Neural cell (in vitro differentiated cells): ENCODE measurements around the gene TMTC1.

Experiments used
- EP300 ChIP-seq: fragments of 450-650 bp; conservative IDR thresholded peaks from 2 replicates; pipeline ENCODE4 v1.6.1; 2014; ENCODE audit warnings: antibody characterized with exemption, mild to moderate bottlenecking, moderate library complexity; ENCODE audit not compliant: poor library complexity, severe bottlenecking
- EZH2 ChIP-seq: fragments of 200-600, 300-800 bp; shearing (Covaris generic), sonication (generic); IDR thresholded peaks from 2 replicates; pipeline ENCODE4 v1.6.1; 2014; ENCODE audit warnings: antibody characterized with exemption, low read length, borderline replicate concordance, mild to moderate bottlenecking; ENCODE audit not compliant: insufficient read depth, poor library complexity, severe bottlenecking
- POLR2AphosphoS5 ChIP-seq: IDR thresholded peaks from 2 replicates; pipeline ENCODE4 v1.6.1; 2012
- TAF1 ChIP-seq: IDR thresholded peaks from 2 replicates; pipeline ENCODE4 v1.6.1; 2012; ENCODE audit warnings: low read depth
- TF ChIP-seq, protein P1 (sequence below): fragments of 450-650 bp; IDR thresholded peaks from 2 replicates; pipeline ENCODE4 v1.5.1; 2014; ENCODE audit warnings: antibody characterized with exemption, mild to moderate bottlenecking, moderate library complexity; ENCODE audit not compliant: poor library complexity, severe bottlenecking

DNA sequence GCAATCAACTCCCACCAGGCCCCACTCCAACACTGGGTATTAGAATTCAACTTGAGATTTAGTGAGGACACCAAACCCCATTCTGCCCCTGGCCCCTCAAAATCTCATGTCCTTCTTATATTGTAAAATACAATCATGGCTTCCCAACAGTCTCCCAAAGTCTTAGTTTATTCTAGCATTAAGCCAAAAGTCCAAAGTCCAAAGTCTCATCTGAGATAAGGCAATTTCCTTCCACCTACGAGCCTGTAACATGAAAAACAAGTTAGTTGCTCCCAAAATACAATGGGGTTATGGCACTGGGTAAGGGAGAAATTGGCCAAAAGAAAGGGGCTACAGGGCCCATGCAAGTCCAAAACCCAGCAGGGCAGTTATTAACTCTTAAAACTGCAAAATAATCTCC is 46.6 kb upstream of the TMTC1 start:
- TF ChIP-seq, protein P1, sequence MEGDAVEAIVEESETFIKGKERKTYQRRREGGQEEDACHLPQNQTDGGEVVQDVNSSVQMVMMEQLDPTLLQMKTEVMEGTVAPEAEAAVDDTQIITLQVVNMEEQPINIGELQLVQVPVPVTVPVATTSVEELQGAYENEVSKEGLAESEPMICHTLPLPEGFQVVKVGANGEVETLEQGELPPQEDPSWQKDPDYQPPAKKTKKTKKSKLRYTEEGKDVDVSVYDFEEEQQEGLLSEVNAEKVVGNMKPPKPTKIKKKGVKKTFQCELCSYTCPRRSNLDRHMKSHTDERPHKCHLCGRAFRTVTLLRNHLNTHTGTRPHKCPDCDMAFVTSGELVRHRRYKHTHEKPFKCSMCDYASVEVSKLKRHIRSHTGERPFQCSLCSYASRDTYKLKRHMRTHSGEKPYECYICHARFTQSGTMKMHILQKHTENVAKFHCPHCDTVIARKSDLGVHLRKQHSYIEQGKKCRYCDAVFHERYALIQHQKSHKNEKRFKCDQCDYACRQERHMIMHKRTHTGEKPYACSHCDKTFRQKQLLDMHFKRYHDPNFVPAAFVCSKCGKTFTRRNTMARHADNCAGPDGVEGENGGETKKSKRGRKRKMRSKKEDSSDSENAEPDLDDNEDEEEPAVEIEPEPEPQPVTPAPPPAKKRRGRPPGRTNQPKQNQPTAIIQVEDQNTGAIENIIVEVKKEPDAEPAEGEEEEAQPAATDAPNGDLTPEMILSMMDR, result no peak
- TF ChIP-seq EZH2 (no peak), EP300 (no peak), POLR2AphosphoS5 (no peak), TAF1 (no peak)
